ENCODE results near the gene PKNOX1. TPM values are rescaled to one million over a fixed set of nuclear protein-coding genes. Genes with fewer than 3 reads are reported as not detected.
A peak's percentile ranks its signal among the peaks of the same experiment; 100 is the strongest.
"Not testable (repeated sequence)": the region's sequence is repeated elsewhere in the genome, so short reads cannot be mapped to it uniquely, and the experiment has no call there.

Gene PKNOX1, protein sequence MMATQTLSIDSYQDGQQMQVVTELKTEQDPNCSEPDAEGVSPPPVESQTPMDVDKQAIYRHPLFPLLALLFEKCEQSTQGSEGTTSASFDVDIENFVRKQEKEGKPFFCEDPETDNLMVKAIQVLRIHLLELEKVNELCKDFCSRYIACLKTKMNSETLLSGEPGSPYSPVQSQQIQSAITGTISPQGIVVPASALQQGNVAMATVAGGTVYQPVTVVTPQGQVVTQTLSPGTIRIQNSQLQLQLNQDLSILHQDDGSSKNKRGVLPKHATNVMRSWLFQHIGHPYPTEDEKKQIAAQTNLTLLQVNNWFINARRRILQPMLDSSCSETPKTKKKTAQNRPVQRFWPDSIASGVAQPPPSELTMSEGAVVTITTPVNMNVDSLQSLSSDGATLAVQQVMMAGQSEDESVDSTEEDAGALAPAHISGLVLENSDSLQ
- 21.0 TPM for polyA plus RNA-seq (ENCODE audit: insufficient read length)

DNA sequence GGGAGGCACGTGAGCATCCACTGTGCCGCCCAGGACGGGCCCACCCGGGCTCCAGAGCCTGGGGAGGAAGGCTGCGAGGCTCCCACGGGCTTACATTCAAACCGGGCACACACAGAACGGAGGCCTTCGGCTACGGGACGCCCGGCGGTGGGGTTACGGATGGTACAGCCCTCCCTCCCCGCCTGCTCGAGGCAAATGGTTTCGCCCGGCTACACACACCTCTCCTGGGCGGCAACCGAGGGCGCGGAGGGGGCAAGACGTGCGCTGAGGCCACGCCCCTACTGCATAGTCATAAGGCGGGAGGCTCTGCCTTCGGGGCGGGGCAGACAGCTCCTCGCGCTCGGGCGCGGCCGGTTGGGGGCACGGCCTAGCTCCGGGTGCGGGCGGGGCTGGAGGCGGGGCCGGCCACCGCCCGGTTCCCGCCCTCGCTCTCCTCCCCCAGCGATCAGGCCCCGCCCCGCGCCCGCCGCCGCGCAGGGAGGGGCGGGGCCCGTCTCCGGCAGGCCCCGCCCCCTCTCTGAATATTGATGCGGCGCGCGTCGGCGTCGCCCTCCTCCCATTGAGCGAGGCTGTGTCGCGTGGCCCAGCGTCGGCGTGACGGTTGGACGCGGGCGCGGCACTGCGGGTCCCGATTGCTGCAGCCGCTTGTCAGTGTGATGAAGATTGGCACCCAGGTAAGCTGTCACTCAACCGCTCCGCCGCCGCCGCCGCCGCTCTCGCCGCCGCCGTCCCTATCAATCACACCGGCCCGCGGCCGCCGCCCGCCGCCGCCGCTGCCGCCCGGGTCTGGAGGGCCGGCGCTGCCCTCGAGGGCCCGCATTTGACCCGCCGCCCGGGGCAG lies at the start of gene PKNOX1:
PKNOX1 (plus strand) TSS at position 572 of the 841 bp plus-strand sequence. CDS start 29,820 bp downstream, outside the sequence.
- peak; percentile 98 for DNase-seq

DNA sequence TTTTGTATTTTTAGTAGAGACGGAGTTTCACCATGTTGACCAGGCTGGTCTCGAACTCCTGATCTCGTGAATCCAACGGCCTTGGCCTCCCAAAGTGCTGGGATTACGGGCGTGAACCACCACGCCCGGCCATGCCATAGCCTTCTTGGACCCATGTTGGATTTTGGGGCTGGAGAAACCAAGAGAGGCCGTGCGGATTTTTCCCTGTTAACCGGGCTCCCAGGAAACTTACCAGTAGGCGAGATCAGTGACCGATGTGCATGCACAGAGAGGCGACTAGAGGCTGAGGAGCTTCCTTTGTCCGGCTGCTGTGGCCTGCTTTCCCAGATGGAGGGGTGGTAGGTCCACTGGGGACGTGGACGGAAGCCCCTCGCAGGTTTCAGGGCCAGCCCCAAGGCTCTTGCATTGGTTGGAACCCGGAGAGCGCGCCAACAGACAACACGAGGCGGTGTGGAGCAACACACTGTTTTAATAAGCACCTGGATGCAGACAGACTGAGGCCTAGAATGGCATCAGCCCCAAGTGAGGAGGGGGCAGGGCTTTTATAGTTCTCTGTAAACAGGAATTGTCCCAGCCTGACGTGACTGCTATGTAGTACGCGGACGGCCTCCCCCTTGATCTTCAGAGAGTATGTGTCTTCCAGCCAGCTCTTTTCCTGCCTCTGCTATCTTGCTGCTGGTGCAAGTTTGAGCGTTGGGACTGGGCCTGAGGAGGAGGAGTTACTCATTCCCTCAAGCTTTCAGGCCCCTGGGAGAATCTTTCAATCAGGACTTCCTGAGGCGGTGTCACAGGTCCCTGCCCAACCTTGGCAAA lies 49.0 kb upstream of the PKNOX1 start, which contains the start of gene ERVH48-1:
ERVH48-1 (minus strand) TSS at position 517 of the 813 bp plus-strand sequence. CDS start 6,624 bp downstream, outside the sequence.
- no peak for DNase-seq

DNA sequence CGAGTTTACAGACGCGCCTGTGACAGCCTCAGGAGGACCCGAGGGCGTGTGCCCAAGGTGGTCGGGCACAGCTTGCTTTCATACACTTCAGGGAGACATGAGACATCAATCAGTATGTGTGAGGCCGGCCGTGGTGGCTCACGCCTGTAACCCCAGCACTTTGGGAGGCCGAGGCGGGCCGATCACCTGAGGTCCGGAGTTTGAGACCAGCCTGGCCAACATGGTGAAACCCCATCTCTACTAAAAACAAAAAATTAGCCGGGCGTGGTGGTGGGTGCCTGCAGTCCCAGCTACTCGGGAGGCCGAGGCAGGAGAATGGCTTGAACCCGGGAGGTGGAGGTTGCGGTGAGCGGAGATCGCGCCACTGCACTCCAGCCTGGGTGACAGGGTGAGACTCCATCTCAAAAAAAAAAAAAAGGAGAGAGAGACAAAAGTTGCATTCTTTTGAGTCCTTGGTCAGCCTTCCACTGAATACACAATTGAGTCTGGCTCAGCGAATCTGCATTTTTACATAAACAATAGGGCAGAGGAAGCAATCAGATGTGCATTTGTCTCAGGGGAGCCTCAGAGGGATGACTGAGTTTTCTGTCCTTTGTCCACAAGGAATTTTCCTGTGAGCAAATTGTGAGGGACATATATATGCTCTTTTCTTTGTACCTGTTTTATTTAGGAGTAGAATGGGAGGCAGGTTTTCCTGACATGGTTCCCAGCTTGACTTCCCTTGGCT lies 46.7 kb upstream of the PKNOX1 start:
- not testable (repeated sequence) for DNase-seq

DNA sequence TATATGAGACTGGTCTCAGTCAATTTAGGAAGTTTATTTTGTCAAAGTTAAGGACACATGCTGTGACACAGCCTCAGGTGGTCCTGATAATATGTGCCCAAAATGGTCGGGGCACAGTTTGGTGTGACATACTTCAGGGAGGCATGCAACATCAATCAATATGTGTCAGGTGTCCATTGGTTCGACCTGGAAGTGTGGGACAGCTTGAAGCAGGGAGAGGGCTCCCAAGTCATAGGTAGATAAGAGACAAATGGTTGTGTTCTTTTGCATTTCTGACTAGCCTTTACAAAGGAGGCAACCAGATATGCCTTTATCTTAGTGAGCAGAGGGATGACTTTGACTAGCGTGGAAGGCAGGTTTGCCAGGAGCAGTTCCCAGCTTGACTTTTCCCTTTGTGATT lies 44.4 kb upstream of the PKNOX1 start:
- DNase-seq = no peak

DNA sequence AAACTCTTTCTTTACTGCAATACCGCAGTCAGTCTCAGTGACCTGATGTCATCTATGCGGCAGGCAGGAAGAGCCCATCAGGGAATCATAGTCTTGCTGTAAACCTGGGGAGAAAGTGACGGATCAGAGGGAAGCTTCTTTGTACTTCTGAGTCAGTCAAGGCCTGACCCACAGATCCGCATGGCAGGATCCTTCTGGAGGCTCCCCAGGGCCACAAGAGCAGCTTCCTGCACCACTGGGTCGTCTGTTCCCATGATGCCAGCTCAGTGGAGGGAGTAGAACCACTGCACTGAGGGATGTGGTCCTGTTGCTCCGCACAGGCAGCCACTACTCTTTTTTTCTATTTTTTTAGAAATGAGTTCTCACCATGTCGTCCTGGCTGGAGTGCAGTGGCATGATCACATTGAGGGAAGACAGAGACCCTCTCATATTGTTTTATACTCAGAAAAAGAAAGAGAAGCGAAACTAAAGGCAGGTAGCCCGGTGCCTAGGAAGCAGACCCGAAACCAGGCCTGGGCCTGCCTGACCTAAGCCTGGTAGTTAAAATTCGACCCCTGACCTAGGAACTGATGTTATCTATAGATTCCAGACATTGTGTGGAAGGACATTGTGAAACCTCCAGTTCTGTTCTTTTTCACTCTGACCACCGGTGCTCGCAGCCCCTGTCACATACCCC lies 42.7 kb upstream of the PKNOX1 start:
- DNase-seq = no peak

DNA sequence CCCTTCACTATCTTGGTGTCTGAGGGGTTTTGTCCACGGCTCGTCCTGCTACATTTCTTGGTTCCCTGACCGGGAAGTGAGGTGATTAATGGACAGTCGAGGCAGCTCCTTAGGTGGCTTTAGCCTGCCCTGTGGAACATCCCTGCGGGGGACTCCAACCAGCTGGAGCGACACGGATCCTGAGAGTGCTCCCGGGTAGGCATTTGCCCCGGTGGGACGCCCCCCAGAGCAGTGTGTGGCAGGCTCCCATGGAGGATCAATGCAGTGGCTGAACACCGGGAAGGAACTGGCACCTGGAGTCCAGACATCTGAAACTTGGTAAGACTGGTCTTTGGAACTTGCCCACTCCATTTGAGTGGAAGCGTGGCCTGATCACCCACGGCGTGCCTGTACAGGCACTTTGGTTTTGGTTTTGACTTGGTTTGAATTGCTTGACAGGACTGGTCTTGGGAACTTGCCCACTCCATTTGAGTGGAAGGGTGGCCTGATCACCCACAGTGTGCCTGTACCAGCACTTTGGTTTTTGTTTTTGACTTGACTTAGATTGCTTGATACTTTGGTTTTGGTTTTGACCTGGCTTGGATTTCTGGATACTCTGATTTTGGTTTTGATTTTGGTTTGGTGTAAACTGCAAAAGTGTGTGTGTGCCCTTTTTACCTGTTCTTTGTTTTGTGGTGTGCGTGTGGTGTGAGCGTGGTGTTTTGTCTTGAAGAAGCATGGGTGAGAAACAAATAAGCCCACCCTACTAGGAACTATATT lies 41.8 kb upstream of the PKNOX1 start:
- DNase-seq = not testable (repeated sequence)

DNA sequence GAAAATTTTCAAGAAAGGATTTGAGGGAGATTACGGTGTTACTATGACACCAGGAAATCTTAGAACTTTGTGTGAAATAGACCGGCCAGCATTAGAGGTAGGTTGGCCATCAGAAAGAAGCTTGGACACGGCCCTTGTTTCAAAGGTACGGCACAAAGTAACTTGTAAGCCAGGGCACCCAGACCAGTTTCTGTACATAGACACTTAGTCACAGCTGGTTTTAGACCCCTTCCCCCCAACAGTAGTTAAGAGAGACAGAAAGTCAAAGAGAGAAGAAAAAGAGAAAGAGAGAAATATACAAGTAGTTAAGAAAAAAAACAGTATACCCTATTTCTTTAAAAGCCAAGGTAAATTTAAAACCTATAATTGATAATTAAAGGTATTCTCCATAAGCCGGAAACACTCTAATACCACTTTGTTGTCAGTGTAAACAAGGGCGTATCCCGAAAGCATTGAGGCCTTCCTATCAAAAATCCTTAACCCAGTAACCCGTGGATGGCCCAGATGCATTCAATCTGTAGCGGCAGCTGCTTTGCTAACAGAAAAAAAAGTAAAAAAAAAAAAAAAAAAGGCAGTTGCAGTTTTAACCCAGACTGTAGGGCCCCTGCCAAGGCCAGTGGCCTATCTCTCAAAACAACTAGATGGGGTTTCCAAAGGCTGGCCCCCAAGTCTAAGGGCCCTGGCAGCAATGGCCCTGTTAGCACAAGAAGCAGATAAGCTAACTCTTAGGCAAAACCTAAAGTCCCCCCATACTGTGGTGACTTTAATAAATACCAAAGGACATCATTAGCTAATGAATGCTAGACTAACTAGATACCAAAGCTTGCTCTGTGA lies 41.0 kb upstream of the PKNOX1 start:
- not testable (repeated sequence) for DNase-seq

DNA sequence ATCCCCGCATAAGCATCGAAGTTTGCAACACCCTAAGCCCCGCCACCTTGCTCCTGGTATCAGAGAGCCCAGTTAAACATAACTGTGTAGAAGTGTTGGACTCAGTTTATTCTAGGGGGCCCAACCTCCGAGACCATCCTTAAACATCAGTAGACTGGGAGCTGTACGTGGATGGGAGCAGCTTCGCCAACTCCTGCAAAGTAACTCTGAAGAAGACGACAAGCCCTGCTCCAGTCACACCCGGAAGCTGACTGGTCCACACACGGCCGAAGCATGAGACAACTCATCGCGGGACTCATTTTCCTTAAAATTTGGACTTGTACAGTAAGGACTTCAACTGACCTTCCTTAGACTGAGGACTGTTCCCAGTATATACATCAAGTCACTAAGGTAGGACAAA lies 40.4 kb upstream of the PKNOX1 start:
- DNase-seq = not testable (repeated sequence)

DNA sequence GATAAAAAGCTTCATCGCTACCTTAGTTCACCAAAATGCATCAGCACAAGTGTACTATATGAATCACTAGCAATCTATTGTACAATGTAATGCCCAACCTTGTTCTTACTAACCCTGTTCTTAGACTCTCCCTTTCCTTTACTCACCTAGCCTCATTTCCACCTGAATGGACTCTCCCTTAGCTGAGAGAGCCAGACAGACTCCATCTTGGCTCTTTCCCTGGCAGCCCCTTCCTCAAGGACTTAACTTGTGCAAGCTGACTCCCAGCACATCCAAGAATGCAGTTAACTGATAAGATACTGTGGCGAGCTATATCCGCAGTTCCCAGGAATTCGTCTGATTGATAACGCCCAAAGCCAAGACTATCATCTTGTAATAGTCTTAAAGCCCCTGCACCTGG lies 38.0 kb upstream of the PKNOX1 start:
- not testable (repeated sequence) for DNase-seq

DNA sequence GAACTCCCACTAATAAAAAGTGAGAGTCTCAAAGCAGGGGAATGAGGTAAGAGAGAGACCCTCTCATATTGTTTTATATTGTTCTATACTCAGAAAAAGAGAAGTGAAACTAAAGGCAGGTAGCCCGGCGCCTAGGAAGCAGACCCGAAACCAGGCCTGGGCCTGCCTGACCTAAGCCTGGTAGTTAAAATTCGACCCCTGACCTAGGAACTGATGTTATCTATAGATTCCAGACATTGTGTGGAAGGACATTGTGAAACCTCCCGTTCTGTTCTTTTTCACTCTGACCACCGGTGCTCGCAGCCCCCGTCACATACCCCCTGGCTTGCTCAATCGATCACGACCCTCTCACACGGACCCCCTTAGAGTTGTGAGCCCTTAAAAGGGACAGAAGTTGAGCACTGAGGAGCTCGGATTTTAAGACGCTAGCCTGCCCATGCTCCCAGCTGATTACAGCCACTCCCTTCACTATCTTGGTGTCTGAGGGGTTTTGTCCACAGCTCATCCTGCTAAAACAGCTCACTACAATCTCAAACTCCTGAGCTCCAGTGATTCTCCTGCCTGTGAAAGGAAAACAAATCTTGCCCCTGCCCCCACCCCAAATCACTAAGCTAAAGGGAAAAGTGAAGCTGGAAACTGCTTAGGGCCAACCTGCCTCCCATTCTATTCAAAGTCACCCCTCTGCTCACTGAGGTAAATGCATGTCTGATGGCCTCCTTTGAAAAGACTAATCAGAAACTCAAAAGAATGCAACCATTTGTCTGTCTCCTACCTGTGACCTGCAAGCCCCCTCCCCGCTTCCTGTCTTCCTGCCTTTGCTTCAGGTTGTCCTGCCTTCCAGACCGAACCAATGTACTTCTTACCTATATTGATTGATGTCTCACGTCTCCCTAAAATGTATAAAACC lies 37.1 kb upstream of the PKNOX1 start:
- not testable (repeated sequence) for DNase-seq

DNA sequence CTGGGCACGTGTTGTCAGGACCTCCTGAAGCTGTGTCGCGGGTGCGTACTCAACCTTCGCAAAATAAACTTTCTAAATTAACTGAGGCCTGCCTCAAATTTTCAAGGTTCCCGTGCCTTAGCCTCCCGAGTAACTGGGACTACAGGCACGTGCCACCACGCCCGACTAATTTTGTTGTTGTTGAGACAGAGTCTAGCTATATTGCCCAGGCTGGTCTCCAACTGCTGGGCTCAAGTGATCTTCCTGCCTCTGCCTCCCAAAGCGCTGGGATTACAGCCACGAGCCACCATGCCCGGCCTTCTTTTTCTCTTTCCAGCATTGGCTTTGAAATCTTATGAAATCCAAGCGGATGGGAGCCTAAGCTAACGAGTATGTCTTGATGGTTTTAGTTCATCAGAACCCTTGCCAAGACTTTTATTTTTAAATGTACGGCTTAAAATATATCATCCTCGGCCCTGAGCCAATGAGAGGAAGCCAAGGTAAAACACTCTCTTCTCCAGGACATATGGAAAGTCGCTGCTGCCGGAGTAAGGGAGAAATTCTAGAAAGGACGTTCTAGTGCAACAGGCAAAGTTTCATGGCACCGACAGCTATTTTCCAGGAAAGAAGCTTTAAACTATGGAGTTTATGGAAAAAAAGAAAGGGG lies 36.3 kb upstream of the PKNOX1 start:
- DNase-seq = peak; percentile 90

DNA sequence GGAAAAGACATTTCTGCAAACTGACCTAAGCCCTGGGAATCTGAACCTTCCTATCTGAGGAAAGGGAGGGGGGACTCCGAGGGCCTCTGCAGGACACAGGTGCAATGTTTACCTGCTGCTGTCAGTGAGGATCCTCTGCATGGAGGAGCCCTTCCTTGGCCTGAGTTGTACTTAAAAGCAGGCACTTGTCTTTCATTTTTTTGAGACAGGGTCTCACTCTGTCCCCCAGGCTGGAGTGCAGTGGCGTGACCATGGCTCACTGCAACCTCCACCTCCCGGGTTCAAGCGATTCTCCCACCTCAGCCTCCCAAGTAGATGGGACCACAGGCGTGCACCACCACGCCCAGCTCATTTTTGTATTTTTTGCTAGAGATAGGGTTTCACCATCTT lies 35.8 kb upstream of the PKNOX1 start:
- not testable (repeated sequence) for DNase-seq

DNA sequence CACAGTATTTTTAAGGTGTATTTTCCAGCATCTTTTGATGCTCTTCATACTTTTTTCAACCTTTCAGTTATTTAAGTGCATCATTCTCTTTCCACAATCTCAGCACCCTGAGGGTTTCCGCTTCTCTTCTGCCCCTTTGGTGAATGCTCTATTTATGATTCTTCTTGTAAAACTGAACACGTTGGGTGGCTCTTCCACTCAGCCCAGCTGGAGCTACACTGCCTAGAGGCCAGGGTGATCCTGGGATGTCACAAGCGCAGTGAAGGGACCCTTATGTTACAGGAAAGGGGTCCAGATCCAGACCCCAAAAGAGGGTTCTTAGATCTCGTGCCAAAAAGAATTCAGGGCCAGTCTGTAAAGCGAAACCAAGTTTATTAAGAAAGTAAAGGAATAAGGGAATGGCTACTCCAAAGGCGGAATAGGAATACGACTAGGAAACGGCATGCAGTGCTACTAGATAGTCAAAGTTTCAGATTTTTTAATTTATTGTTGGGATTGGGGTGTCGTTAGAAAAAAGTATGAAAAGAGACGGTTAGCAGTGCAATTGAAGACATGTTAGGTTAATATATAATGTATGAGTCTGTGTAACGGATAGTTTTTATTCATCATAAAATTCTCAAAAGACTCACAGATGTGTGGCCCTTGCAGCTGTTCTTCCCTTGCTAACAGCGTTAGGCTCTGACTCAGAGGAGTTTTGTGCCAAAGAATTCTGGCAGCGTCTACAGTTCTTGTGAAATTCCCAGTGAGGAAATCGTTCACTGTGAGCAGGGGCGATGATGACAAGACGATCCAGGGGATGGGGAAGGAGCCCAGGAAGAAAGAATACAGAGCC lies 34.6 kb upstream of the PKNOX1 start:
- peak; percentile 94 for DNase-seq

DNA sequence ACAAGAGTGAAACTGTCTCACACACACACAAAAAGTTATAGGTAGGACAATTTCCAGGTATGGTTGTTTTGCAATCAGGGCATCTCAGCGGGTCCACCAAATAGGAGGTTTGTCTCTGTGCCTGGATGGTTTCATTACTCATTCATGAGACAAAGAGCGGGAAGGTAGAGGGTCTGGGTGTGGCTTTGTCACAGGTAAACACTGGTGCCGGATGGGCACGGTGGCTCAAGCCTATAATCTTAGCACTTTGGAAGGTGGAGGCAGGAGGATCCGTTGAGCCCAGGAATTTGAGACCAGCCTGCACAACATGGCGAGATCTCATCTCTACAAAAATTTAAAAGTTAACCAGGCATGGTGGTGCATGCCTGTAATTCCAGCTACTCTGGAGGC lies 32.7 kb upstream of the PKNOX1 start:
- no peak for DNase-seq

DNA sequence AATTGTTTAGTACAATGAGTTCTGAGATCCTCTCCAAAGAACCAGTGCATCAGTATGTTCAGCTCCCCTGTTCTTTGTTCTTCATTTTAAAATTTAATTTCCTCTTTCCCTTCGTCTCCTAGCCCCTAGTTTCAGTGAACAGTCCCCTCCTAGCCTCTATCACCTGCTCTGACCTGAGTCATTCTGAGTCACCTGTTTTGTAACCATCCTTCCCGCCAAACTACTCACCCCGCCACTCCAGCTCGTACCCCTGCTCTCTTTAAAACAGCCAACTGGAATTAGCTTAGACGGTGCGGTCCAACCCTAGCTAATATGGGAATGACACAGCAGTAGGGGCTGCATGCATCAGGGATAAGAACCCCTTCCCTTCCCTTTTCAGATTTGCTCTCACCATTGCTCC lies 32.1 kb upstream of the PKNOX1 start:
- no peak for DNase-seq

DNA sequence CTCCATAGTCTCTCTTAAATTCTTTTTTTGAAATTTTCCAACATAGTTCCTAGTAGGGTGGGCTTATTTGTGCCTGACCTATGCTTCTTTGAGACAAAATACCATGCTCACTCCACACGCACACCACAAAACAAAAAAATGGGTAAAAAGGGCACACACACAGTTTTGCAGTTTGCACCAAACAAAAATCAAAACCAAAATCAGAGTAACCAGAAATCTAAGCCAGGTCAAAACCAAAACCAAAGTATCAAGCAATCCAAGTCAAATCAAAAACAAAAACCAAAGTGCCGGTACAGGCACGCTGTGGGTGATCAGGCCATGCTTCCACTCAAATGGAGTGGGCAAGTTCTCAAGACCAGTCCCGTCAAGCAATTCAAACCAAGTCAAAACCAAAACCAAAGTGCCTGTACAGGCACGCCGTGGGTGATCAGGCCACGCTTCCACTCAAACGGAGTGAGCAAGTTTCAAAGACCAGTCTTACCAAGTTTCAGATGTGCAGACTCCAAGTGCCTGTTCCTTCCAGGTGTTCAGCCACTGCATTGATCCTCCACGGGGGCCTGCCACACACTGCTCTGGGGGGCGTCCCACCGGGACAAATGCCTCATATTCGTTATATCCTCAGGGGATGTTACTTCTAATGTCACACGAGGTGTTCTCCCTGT lies 25.1 kb upstream of the PKNOX1 start:
- DNase-seq = not testable (repeated sequence)

Measured in hindlimb muscle (tissue), 1 donor.